HG02678 (cell line): ENCODE results near the gene NRP1.

Experiments used
- ATAC-seq: cut with Tn5 transposase; IDR thresholded peaks from one replicate; pipeline ENCODE4 v1.9.1; 2021; ENCODE audit warnings: mild to moderate bottlenecking, moderate library complexity; ENCODE audit not compliant: unreplicated experiment

Gene NRP1

DNA sequence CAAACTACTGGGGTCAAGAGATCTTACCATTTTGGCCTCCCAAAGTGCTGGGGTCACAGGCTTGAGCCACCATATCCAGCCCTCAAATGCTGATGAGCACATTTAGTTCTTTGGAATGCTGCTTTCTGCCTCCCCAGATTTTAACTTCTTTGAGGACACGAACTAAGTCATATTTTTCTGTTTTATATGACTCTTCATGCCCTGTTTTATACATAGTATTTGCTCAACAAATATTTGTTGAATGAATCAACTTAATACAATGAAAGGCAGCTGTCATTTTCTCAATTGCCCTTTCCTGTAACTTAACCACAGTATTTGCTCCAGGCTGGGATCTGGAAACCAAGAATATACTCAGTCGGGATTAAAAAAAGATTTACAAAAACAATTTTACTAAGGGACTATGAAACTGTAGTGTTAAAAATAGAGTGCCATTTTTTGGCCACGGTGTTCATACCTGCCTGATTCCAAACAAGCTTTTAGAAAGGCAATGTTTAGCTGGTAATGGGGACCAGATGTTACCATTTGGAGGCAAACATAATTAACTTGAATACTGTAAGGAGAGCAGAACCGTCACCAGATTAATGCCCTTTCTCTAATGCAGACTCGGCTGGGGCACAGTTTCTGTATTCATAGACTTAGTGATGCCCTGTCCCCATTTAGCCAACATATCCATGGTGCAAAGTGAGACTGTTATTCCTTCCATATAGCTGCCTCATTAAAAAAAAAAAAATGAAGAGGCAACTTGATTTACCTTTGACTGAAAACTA is 117.6 kb downstream of the NRP1 start:
- ATAC-seq = no peak

DNA sequence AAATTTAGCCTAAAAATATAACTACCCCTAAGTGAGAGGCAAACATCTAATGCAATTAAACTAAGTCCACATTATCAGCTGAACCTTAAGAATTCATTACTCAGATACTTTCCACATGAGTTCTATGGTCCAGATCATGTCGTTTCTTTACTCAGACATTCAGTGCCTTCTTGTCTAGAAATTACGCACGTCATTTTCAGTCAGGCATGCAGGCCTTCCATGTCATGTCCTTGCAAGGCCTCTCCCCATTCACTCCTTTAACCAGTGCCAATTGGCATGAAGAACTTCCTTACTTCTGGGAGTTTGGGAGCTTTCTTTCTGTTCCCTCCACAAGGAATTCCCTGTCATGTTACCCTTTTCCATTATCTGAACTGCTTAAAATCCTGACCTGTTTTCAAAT is 118.8 kb downstream of the NRP1 start:
- no peak for ATAC-seq

- no peak for ATAC-seq
Observed at GRCh38 chr10:33215154-33215553, 119.3 kb downstream of the NRP1 start.

GRCh38 chr10:33214174-33214573 is 120.3 kb downstream of the NRP1 start:
- ATAC-seq = no peak

- ATAC-seq = no peak
Observed at GRCh38 chr10:33212061-33212748, 122.3 kb downstream of the NRP1 start.

DNA sequence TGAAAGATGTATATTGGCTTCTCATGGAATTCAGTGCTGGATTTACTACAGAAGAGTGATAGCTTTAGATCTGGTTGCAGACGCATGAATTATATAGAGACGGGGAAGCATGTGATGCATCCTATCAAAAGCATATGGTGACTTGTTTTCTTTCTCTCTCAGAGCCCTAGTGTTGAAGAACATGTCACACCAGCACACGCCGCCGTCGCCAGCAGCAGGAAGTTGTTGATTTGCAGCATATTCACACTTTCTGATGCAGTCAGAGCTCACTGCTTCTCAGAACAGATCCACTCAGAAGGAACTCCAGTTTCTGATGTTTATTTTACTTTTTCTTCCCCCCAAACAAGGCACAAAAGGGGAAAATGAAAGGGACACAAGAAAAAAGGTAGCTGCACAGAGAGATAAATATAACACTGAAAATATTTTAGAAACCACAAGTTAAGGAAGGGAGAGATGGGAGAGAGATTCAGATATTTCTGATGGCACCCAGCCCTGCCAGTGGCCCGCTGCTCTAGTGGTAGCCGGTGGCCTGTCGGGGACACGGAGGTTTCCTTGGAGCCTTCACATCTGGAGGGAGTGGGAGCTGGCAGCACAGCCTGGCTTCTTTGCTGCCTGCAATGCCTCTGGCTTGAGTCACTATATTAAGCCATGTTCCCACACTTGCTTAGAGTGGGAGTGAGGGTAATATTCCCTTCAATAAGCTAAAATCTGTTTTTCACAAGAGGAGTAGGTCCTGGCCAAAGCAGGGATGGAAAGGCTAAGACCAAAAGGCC is 123.2 kb downstream of the NRP1 start:
- no peak for ATAC-seq

- ATAC-seq = no peak
Observed at GRCh38 chr10:33209802-33210201, 124.7 kb downstream of the NRP1 start.

DNA sequence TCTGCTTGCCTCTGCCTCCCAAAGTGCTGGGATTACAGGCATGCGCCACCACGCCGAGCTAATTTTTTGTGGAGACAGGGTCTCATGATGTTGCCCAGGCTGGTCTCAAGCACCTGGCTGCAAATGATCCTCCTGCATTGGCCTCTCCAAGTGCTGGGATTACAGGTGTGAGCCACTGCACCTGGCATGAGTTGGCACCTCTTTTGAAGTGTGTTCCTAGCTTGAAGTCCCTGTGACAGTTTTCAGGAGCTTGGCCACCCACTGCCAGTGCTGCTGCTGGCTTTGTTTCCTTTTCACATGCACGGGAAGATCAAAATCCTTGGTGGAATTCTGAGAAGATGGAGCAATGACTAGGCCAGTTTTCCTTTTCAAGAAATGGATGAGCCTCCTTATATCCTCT is 126.3 kb downstream of the NRP1 start:
- no peak for ATAC-seq

DNA sequence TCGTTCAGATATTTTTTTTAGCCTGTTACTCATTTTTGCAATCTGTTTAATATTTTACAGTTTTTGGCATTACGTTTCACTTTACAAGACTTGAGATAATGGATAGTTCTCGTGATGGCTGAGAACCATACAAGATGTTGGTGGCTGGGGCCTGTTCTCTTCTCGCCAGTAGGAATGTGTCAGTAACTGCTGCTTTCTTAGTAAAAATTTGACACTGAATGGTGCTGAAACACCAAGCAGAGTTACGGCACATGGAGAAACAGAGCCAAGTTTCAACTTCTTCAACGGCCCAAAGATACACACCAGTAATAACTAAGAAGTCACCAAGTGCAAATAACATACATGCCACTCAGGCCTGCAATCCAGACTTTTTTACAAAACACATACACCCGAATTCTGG is 130.4 kb downstream of the NRP1 start:
- no peak for ATAC-seq

DNA sequence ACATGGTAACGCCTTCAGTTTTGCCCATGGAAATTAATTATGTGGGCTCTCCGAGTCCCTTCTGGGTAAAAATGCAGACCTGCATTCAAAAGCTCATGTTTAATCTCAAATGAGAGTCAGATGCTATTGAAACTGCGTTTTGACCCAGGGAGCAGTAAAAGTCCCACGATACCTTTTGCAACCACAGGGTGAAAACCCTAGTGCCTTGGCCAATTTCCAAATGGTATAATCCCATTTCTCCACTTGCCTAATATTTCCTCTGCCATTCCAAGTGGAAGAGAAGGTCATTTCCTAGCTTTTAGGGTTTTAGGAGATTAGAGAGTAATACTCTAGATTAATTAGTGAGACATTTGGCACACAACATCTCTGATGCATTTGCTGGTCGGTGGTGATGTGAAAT is 132.5 kb downstream of the NRP1 start:
- ATAC-seq = no peak

GRCh38 chr10:33201056-33201780 is 133.2 kb downstream of the NRP1 start:
- no peak for ATAC-seq

- ATAC-seq = no peak
Observed at GRCh38 chr10:33199731-33200232, 134.7 kb downstream of the NRP1 start.

- no peak for ATAC-seq
Observed at GRCh38 chr10:33198610-33199009, 135.9 kb downstream of the NRP1 start.

DNA sequence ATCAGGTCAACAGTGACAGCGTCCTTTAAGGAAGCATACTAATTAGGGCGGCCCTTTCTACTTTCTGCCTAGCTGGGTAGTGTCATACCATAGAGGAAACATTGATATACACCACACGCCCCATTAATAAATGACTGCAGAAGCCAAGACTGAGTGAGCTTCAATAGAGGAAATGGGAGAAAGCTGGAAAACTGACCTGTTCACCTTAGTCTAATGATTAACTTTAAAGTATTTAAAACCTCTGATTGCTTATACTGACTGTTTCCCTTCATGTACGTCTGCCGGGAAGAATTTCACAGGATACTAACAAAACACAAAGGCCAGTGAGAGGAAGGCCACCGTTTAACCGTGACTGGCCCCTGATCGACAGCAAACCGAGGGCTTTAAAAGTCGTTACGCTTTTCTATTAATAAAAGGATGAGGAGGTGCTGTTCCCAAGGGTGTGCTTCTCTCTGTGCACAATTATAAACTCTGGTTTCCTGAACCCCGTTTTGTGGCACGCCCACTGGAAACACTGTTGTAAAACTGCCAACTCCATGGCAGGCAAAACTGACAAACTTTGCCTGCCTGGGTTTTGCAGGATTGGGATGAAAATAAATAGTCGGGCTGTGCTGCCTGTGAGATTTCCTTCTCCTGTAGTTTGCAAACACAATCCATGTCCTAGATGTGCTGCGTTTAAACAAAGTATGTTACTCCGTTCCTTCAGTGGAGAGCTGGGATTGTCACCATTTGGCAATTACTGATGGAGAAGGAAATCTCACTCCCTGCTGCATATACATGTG is 137.6 kb downstream of the NRP1 start:
- no peak for ATAC-seq

DNA sequence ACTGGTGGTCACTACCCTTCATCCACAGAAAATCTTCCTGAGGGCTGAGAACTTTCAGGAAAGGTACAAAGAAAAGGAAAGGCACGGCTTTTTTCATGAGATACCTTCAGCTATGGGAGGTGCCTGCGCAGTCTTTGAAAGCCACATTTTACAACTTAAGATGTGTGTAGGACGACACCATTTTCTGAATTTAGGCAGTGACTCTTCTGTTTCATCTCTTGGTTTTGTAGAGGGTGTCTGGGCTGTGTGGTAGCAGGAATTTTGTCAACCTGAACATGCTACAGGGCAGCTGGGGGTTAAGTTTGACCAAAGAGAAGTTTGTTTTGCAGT is 138.1 kb downstream of the NRP1 start:
- no peak for ATAC-seq

DNA sequence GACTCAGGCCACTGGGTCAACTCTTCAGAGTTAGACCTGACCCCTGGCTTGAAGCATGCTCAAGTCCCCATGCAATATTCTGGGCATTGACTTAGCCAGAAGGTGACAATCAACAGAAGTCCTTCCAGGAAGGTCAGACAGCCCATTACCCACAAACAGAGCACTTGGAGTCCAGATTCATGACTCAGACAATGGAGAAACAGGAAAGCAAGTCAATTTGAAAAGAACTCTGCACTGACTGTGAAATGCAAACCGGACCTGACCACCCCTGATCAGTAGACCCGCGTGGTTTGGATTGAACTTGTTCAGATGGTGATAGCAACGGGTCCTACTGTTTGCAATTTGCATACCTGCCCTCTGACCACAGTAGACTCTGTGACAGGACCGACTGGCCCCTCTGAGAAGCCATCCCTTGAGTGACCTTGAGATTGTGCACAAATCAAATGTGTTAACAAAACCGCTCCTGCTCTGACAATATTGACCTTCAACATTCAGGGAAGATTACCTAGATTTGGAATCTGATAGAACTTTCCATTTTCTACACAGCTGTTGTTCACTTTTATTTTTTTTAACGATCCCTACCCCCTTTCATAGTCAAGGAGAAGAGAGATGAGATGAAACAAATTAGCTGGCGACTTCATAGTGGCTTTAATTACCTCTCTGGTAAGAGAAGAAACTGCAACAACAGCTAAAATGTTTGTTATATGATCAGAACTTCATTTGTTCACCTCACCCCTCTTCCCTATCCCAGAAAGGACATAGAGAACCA is 138.7 kb downstream of the NRP1 start:
- no peak for ATAC-seq

DNA sequence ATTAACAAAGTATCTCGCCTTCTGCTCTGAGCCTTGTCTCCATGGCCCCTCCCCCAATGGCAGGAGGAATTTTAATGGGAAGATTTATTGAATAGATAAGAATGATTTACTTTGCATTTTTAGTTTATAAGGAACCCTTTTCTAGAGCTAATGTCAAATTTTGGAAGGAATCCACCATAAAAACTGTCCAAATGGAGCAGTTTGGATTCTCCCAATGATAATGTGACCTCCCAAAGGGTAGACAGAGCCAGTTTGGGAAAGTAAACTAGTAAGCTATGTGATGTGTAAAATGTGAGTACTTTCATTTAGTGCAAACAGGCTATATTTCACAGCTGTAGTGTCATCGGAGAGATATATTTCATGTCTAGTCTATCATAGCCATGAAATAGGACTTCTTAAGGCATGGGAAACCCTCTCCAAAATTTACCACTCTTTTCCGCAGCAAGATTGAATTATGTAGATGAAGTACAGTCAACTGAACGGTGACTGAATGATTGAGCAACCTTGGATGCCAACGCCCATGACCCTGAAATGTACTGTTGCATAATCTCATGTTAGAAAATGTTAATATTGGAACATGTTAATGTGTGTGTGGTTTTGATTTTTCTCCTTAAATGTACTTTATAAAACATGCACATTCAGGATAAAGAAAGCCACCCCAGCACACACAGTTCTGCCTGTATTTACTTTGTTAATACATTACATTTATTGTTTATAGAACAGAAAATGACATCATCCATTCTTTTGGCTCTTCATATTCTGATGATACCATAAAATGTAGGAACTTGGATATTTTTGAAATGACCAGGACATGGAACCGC is 140.6 kb downstream of the NRP1 start:
- ATAC-seq = no peak

GRCh38 chr10:33193057-33193700 is 141.3 kb downstream of the NRP1 start:
- peak; percentile 83 for ATAC-seq
